Measurements from ENCODE around the gene GPD1.

DNA sequence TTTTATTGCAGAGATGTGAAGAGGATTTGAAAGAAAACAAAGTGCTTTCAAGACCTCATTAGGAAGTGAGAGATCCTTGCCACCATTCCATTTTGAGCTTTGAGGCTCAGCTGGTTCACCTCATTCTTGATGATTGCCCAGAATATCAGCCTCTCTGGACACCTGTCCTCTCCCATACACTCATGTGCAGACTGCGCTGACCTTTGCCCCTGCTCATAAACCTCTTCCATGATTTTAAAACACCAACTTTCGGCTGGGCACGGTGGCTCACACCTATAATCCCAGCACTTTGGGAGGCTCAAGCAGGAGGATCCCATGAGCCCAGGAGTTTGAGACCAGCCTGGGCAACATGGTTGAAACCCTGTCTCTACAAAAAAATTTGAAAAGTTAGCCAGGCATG, 17.1 kb downstream of the GPD1 start:
- no peak for TF ChIP-seq CTCF (IDR thresholded peaks at IDR 0.05)
- no peak for TF ChIP-seq POLR2AphosphoS5 (IDR thresholded peaks at IDR 0.05)
- TF ChIP-seq POLR2A (IDR thresholded peaks at IDR 0.05): no peak
- no peak for TF ChIP-seq EP300 (IDR thresholded peaks at IDR 0.05)

Data from upper lobe of left lung (tissue), 4 donors.